A549 (cell line): ENCODE results near the gene TCF7L2.

Source experiments
- CTCF ChIP-seq: fragments of >200 bp; sonication (Bioruptor Twin); formaldehyde crosslinking; IDR thresholded peaks from 3 replicates; pipeline ENCODE4 v1.5.1; 2016
- NR3C1 ChIP-seq: fragments of >200 bp; sonication (Bioruptor Twin); formaldehyde crosslinking; IDR thresholded peaks from 3 replicates; pipeline ENCODE4 v1.6.1; 2017
- RNF2 ChIP-seq: fragments of 200-600 bp; sonication (generic); IDR thresholded peaks from 2 replicates; pipeline ENCODE4 v1.6.1; 2016; ENCODE audit warnings: low read depth, mild to moderate bottlenecking, antibody characterized with exemption, moderate library complexity, borderline replicate concordance
- SMC3 ChIP-seq: fragments of >200 bp; sonication (Bioruptor Twin); formaldehyde crosslinking; IDR thresholded peaks from 3 replicates; pipeline ENCODE4 v1.6.1; 2018; ENCODE audit warnings: inconsistent platforms
- TP53 ChIP-seq: fragments of 250-450 bp; sonication (Bioruptor Pico); IDR thresholded peaks from 2 replicates; pipeline ENCODE4 v1.5.0; 2021; ENCODE audit warnings: mild to moderate bottlenecking, moderate library complexity
- USF2 ChIP-seq: fragments of 450-650 bp; IDR thresholded peaks from 2 replicates; pipeline ENCODE4 v1.6.1; 2014; ENCODE audit warnings: antibody characterized with exemption
- TF ChIP-seq, protein P1 (sequence below): fragments of 150-350 bp; IDR thresholded peaks from 2 replicates; pipeline ENCODE4 v1.6.1; 2014; ENCODE audit warnings: low read depth, mild to moderate bottlenecking, low read length

- no peak for TF ChIP-seq USF2
- TF ChIP-seq TP53: no peak
- TF ChIP-seq NR3C1: no peak
- TF ChIP-seq, protein P1, sequence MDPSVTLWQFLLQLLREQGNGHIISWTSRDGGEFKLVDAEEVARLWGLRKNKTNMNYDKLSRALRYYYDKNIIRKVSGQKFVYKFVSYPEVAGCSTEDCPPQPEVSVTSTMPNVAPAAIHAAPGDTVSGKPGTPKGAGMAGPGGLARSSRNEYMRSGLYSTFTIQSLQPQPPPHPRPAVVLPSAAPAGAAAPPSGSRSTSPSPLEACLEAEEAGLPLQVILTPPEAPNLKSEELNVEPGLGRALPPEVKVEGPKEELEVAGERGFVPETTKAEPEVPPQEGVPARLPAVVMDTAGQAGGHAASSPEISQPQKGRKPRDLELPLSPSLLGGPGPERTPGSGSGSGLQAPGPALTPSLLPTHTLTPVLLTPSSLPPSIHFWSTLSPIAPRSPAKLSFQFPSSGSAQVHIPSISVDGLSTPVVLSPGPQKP: no peak
- no peak for TF ChIP-seq CTCF
- TF ChIP-seq RNF2: no peak
- TF ChIP-seq SMC3: no peak
Observed at GRCh38 chr10:112999102-112999501, 49.1 kb downstream of the TCF7L2 start.
